H9 (cell line): ENCODE measurements around the gene SRGAP1. TPM values are rescaled to one million over a fixed set of nuclear protein-coding genes. Genes with fewer than 3 reads are reported as not detected.
"Not testable (repeated sequence)": the region's sequence is repeated elsewhere in the genome, so short reads cannot be mapped to it uniquely, and the experiment has no call there.

Source experiments
- DNase-seq: peaks from one replicate; pipeline ENCODE4 v3.0.0-alpha.2; 2017
- H2AFZ ChIP-seq: one replicate; pipeline ENCODE4 v1.6.1; 2013; ENCODE audit warnings: mild to moderate bottlenecking, low read length, control low read depth, moderate library complexity
- H2AK5ac ChIP-seq: 2 replicates; pipeline ENCODE4 v1.6.1; 2013; ENCODE audit warnings: low read length, control low read depth, mixed read lengths; ENCODE audit not compliant: insufficient read length
- H2BK120ac ChIP-seq: one replicate; pipeline ENCODE4 v1.6.1; 2013; ENCODE audit warnings: low read depth, mild to moderate bottlenecking, low read length, control low read depth, inconsistent platforms; ENCODE audit not compliant: poor library complexity, severe bottlenecking
- H2BK12ac ChIP-seq: 2 replicates; pipeline ENCODE4 v1.6.1; 2013; ENCODE audit warnings: low read length, control low read depth, mixed read lengths, low read depth; ENCODE audit not compliant: insufficient read length
- H2BK15ac ChIP-seq: 2 replicates; pipeline ENCODE4 v1.6.1; 2013; ENCODE audit warnings: low read depth, low read length, control low read depth
- H2BK20ac ChIP-seq: one replicate; pipeline ENCODE4 v1.6.1; 2013; ENCODE audit warnings: low read depth, mild to moderate bottlenecking, low read length, control low read depth, inconsistent platforms; ENCODE audit not compliant: poor library complexity, severe bottlenecking
- H2BK5ac ChIP-seq: 2 replicates; pipeline ENCODE4 v1.6.1; 2013; ENCODE audit warnings: low read length, control low read depth, mixed read lengths; ENCODE audit not compliant: insufficient read length
- H3K14ac ChIP-seq: 2 replicates; pipeline ENCODE4 v1.6.1; 2013; ENCODE audit warnings: low read length, control low read depth; ENCODE audit not compliant: insufficient read depth
- H3K18ac ChIP-seq: 2 replicates; pipeline ENCODE4 v1.6.1; 2013; ENCODE audit warnings: low read depth, mild to moderate bottlenecking, mixed read lengths, low read length, control low read depth; ENCODE audit not compliant: insufficient read length
- H3K23ac ChIP-seq: 2 replicates; pipeline ENCODE4 v1.6.1; 2013; ENCODE audit warnings: low read length, control low read depth, mixed read lengths, low read depth; ENCODE audit not compliant: insufficient read length
- H3K23me2 ChIP-seq: 2 replicates; pipeline ENCODE4 v1.6.1; 2013; ENCODE audit warnings: low read depth, mild to moderate bottlenecking, mixed read lengths, low read length, control low read depth; ENCODE audit not compliant: insufficient read length, poor library complexity, severe bottlenecking
- H3K27ac ChIP-seq: 2 replicates; pipeline ENCODE4 v1.5.1; 2013; ENCODE audit warnings: low read length, control low read depth, mixed read lengths, low read depth; ENCODE audit not compliant: insufficient read length
- H3K27me3 ChIP-seq: 2 replicates; pipeline ENCODE4 v1.6.1; 2013; ENCODE audit warnings: low read length, control low read depth, inconsistent platforms; ENCODE audit not compliant: insufficient read depth
- H3K4ac ChIP-seq: 2 replicates; pipeline ENCODE4 v1.6.1; 2013; ENCODE audit warnings: low read depth, mild to moderate bottlenecking, control low read depth, inconsistent platforms, low read length, moderate library complexity
- H3K4me1 ChIP-seq: 2 replicates; pipeline ENCODE4 v1.6.1; 2013; ENCODE audit warnings: low read length, control low read depth, inconsistent platforms; ENCODE audit not compliant: insufficient read depth
- H3K4me2 ChIP-seq: 2 replicates; pipeline ENCODE4 v1.6.1; 2013; ENCODE audit warnings: low read length, control low read depth, mixed read lengths; ENCODE audit not compliant: insufficient read length, insufficient read depth
- H3K56ac ChIP-seq: 2 replicates; pipeline ENCODE4 v1.6.1; 2013; ENCODE audit warnings: low read depth, mild to moderate bottlenecking, mixed read lengths, low read length, control low read depth; ENCODE audit not compliant: insufficient read length
- H3K79me1 ChIP-seq: 2 replicates; pipeline ENCODE4 v1.6.1; 2013; ENCODE audit warnings: low read depth, mild to moderate bottlenecking, moderate library complexity, low read length, control low read depth, inconsistent platforms; ENCODE audit not compliant: insufficient read depth, poor library complexity, severe bottlenecking
- H3K79me2 ChIP-seq: 2 replicates; pipeline ENCODE4 v1.6.1; 2013; ENCODE audit warnings: low read length, control low read depth, inconsistent platforms; ENCODE audit not compliant: insufficient read depth
- H3K9ac ChIP-seq: 2 replicates; pipeline ENCODE4 v1.6.1; 2013; ENCODE audit warnings: low read length, control low read depth, mixed read lengths; ENCODE audit not compliant: insufficient read length; ENCODE audit errors: extremely low read depth
- H3K9me3 ChIP-seq: one replicate; pipeline ENCODE4 v1.6.1; 2013; ENCODE audit warnings: low read depth, low read length, inconsistent platforms; ENCODE audit not compliant: control insufficient read depth
- H3T11ph ChIP-seq: one replicate; pipeline ENCODE4 v1.6.1; 2013; ENCODE audit warnings: mild to moderate bottlenecking, low read length, control low read depth, inconsistent platforms
- H4K20me1 ChIP-seq: one replicate; pipeline ENCODE4 v1.6.1; 2013; ENCODE audit not compliant: control insufficient read depth, insufficient read length, insufficient read depth
- H4K5ac ChIP-seq: 2 replicates; pipeline ENCODE4 v1.6.1; 2013; ENCODE audit warnings: low read depth, mild to moderate bottlenecking, mixed read lengths, low read length, control low read depth; ENCODE audit not compliant: insufficient read length
- H4K8ac ChIP-seq: replicated peaks from 2 replicates; pipeline ENCODE4 v1.6.1; 2013; ENCODE audit warnings: low read length, control low read depth, mixed read lengths, low read depth; ENCODE audit not compliant: insufficient read length
- H4K91ac ChIP-seq: 2 replicates; pipeline ENCODE4 v1.6.1; 2013; ENCODE audit warnings: low read depth, mild to moderate bottlenecking, moderate library complexity, mixed read lengths, low read length, control low read depth; ENCODE audit not compliant: insufficient read length
- H3K27ac Mint-ChIP-seq, 3 experiments: 2 replicates in 2 of 3; 3 replicates in 1 of 3; pipeline ENCODE4 v1.8.0; 2020 to 2021; ENCODE audit warnings: mixed read lengths in 3 of 3, mild to moderate bottlenecking in 1 of 3, moderate library complexity in 1 of 3
- H3K27me3 Mint-ChIP-seq: 2 replicates; pipeline ENCODE4 v1.8.0; 2021; ENCODE audit warnings: low read depth, mild to moderate bottlenecking, moderate library complexity, mixed read lengths
- H3K36me3 Mint-ChIP-seq, 3 experiments: 2 replicates in 2 of 3; 3 replicates in 1 of 3; pipeline ENCODE4 v1.8.0; 2020 to 2021; ENCODE audit warnings: low read depth in 3 of 3, mixed read lengths in 3 of 3; ENCODE audit not compliant: insufficient read depth in 1 of 3
- H3K4me1 Mint-ChIP-seq, 2 experiments: 2 replicates each; pipeline ENCODE4 v1.8.0; 2020; ENCODE audit warnings: mixed read lengths in 2 of 2
- H3K4me3 Mint-ChIP-seq, 2 experiments: 2 replicates in 1 of 2; 3 replicates in 1 of 2; pipeline ENCODE4 v1.8.0; 2020 to 2021; ENCODE audit warnings: mild to moderate bottlenecking in 2 of 2, mixed read lengths in 2 of 2, moderate library complexity in 1 of 2
- H3K9me3 Mint-ChIP-seq, 2 experiments: 2 replicates in 1 of 2; 3 replicates in 1 of 2; pipeline ENCODE4 v1.8.0; 2020; ENCODE audit warnings: mild to moderate bottlenecking in 2 of 2, mixed read lengths in 2 of 2, moderate library complexity in 1 of 2
- WGBS: extraction: QIAGEN DNeasy Blood & Tissue Kit; methylation state at CpG from one replicate; pipeline ENCODE4 v1.1.7; 2013; ENCODE audit warnings: missing lambda C conversion rate, low lambda C conversion rate, mixed read lengths; ENCODE audit not compliant: insufficient read length; ENCODE audit errors: extremely low coverage; 5-methylcytosine and 5-hydroxymethylcytosine counted together
- total RNA-seq: library from RNA; stranded (reverse); gene quantifications from 2 replicates; pipeline ENCODE4 v1.2.1, GENCODE V29; 2021
- TF ChIP-seq, protein P1 (sequence below): fragments of 200-600 bp; sonication (generic); conservative IDR thresholded peaks from 3 replicates; pipeline ENCODE4 v1.8.0; 2021; ENCODE audit warnings: antibody characterized with exemption, mild to moderate bottlenecking

Gene SRGAP1
- total RNA-seq, 1 experiment from 2014 or later = 4.8 TPM

DNA sequence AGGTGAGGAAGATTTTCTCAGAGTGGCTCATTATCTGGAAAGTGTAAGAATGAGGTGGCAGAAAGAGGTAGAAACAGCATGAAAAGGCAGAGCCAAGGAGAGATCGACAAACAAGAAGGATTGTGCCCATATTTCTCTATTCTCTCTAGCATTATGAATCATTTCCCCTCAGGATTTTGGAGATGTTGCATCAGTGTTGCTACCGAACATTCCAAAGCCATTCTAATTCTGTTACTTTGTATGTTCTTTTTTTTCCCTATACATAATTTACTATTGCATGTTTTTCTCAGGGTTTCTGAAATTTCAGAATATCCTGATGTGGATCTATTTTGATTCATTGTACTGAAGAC is 316.2 kb downstream of the SRGAP1 start:
- Histone ChIP-seq H4K8ac (no peak overlapping the region), H3K4ac (no peak overlapping the region), H3K23me2 (no peaks in the 10 kb centered on the region), H3K27me3 (no peaks in the 10 kb centered on the region), H3K14ac (no peak overlapping the region), H3K79me1 (no peaks in the 10 kb centered on the region), H2BK20ac (no peak overlapping the region), H3K4me2 (no peak overlapping the region), H4K91ac (no peak overlapping the region), H3K56ac (no peak overlapping the region), H2BK12ac (no peak overlapping the region), H2BK120ac (no peak overlapping the region), H3K23ac (no peak overlapping the region), H3K9ac (no peak overlapping the region), H2AK5ac (no peak overlapping the region), H2AFZ (no peak overlapping the region), H3K79me2 (no peaks in the 10 kb centered on the region), H3K4me1 (no peaks in the 10 kb centered on the region), H2BK15ac (no peak overlapping the region), H3K27ac (no peak overlapping the region), H4K20me1 (no peaks in the 10 kb centered on the region), H3K18ac (no peak overlapping the region), H3T11ph (no peak overlapping the region), H2BK5ac (no peak overlapping the region), H4K5ac (no peak overlapping the region), H3K9me3 (no peaks in the 10 kb centered on the region)
- TF ChIP-seq, protein P1, sequence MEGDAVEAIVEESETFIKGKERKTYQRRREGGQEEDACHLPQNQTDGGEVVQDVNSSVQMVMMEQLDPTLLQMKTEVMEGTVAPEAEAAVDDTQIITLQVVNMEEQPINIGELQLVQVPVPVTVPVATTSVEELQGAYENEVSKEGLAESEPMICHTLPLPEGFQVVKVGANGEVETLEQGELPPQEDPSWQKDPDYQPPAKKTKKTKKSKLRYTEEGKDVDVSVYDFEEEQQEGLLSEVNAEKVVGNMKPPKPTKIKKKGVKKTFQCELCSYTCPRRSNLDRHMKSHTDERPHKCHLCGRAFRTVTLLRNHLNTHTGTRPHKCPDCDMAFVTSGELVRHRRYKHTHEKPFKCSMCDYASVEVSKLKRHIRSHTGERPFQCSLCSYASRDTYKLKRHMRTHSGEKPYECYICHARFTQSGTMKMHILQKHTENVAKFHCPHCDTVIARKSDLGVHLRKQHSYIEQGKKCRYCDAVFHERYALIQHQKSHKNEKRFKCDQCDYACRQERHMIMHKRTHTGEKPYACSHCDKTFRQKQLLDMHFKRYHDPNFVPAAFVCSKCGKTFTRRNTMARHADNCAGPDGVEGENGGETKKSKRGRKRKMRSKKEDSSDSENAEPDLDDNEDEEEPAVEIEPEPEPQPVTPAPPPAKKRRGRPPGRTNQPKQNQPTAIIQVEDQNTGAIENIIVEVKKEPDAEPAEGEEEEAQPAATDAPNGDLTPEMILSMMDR = no peak
- no CpG with 5 or more reads among the region's 2 CpGs for WGBS
- H3K36me3 Mint-ChIP-seq = peaks cover 0 to 2% (median 0%) of the 10 kb centered on the region in 3 experiments; a peak in 1 of 7 replicates
- peaks cover 1 to 2% of the 10 kb centered on the region in 2 experiments; a peak in 2 of 5 replicates for H3K9me3 Mint-ChIP-seq
- H3K27me3 Mint-ChIP-seq = no peaks in the 10 kb centered on the region
- H3K4me1 Mint-ChIP-seq = no peaks in the 10 kb centered on the region
- no peak overlapping the region for H3K4me3 Mint-ChIP-seq
- DNase-seq = no peak
- H3K27ac Mint-ChIP-seq = no peak overlapping the region

GRCh38 chr12:64166606-64167005 is 322.1 kb downstream of the SRGAP1 start:
- not testable (repeated sequence) for DNase-seq, H3K79me2 ChIP-seq, H3K23ac ChIP-seq, H3K14ac ChIP-seq, H2BK15ac ChIP-seq, H2AK5ac ChIP-seq, H2BK12ac ChIP-seq, H4K91ac ChIP-seq, H2BK20ac ChIP-seq, H3K23me2 ChIP-seq, H3K27me3 Mint-ChIP-seq, H3K36me3 Mint-ChIP-seq, H3K79me1 ChIP-seq, H3T11ph ChIP-seq, H2BK120ac ChIP-seq, H2BK5ac ChIP-seq, H3K4me3 Mint-ChIP-seq, H2AFZ ChIP-seq, H3K27me3 ChIP-seq, H4K5ac ChIP-seq, H3K18ac ChIP-seq, H3K4me1 ChIP-seq, H3K9ac ChIP-seq, H3K27ac ChIP-seq, H4K20me1 ChIP-seq, H3K27ac Mint-ChIP-seq, H3K4me2 ChIP-seq, H3K4ac ChIP-seq, H3K56ac ChIP-seq, H3K9me3 Mint-ChIP-seq, H4K8ac ChIP-seq, H3K9me3 ChIP-seq
- H3K4me1 Mint-ChIP-seq = peaks cover 18 to 19% of the 10 kb centered on the region in 2 experiments
- no CpG with 5 or more reads among the region's 3 CpGs for WGBS
